Activated naive CD4-positive, alpha-beta T cell (primary cell): ENCODE measurements around the gene HNRNPA0.
A peak's percentile ranks its signal among the peaks of the same experiment; 100 is the strongest.

Source experiments
- DNase-seq, 4 experiments: peaks; one replicate each; lab custom pipeline; 2025; lab: John Stamatoyannopoulos, UW

Gene HNRNPA0

GRCh38 chr5:137727623-137728022, 26.5 kb downstream of the HNRNPA0 start:
- DNase-seq: no peak

DNA sequence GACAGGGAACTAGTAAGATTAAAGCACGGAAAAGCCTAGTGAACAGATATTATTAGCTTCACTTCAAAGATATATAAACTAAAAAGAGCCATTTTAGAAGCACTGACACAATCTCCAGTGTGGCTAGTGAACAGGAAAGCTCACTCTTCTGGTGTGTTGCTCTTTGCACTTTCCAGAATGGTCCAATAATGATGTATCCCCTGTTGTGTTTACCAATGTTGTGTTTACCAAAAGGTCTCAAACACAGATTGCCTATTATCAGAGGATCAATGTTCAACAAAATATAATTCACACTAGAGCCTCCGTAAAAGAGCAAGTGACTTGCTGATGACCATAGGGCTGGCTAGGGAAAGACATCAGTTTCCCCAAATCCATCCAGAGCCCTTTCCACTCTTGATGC, 29.9 kb downstream of the HNRNPA0 start:
- no peak for DNase-seq

DNA sequence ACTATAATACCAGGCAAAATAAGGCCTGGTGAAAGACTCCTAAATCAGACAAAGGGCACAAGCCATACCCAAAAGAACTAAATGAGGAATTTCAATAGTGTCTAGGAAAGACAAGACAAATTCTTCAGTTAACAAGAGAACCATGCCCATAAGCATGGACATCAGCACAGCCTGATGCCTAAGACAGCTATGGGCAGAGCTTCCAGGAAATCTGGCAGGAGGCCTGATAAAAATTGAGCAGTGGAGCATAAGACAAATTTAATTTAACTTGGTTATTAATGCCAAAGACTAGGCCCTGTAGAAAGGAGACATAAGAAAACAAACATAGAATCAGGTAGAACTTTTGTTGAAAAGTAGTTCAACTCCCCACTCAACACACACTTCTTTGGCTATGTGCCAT, 35.6 kb downstream of the HNRNPA0 start:
- DNase-seq: no peak

DNA sequence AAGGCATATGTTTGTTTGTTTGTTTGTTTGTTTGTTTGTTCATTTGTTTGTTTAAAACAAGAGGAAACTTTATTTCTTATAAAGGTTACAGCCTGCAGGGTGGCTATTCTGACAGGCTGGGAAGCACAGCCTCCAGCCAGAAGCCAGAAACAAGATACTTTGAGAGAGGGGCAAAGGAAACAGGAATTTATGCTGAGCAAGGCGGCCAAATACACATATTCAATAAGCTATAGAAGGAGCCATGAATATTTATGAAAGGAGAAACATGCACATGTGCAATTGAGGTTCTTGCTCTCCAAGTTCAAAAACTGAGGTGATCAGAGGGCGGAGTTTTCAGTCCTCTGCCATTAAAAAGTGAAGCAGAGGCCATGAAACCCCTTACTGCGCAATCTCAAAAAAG, 37.8 kb downstream of the HNRNPA0 start:
- DNase-seq: no peak

DNA sequence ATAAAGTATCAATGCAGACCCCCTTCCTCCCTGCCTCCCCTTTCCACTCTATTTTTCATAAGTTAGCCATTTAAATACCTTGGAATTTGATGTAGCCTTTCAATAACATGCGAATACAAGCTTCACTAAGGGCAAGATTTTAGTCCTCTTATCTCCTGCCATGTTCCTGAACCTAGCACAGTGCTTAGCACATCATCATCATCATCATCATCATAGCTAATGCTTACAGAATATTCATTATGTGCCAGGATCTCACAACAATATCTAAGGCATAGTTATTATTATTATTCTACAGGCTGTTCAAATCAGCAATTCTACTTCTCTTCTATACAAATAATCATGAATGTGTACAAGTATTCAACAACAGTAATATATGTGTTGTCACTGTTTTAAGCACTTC, 38.7 kb downstream of the HNRNPA0 start:
- DNase-seq: no peak

DNA sequence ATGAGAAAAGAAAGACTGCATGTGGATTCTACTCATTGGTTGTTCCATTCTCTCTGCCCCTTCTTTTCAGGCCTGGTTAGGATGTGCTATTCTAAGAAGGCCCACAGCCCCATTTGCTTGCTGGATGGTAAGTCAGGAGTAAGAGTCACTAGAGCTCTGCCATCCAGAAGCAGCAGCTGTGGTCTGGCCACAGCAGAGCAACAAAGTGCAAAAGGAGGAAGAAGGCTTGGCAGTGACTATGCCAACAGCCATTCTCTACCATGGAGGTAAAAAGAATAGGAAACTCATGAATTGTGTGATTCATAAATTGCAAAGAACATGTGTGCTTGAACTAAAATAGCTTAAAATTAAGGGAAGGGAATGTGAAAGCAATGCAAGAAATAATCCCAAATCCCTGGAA, 39.2 kb downstream of the HNRNPA0 start:
- no peak for DNase-seq

- DNase-seq: no peak
These were observed 39.7 kb downstream of the HNRNPA0 start for GRCh38 chr5:137714494-137714893.

GRCh38 chr5:137712139-137712667, 42.0 kb downstream of the HNRNPA0 start:
- DNase-seq: no peak

- no peak for DNase-seq
These were observed 44.1 kb downstream of the HNRNPA0 start for GRCh38 chr5:137710086-137710485.

GRCh38 chr5:137708796-137709559, 45.2 kb downstream of the HNRNPA0 start:
- DNase-seq: no peak

- no peak for DNase-seq
These were observed 46.1 kb downstream of the HNRNPA0 start for GRCh38 chr5:137708062-137708461.

GRCh38 chr5:137706841-137707240, 47.3 kb downstream of the HNRNPA0 start:
- no peak for DNase-seq

GRCh38 chr5:137705106-137705505, 49.1 kb downstream of the HNRNPA0 start:
- DNase-seq: no peak

GRCh38 chr5:137703565-137703964, 50.6 kb downstream of the HNRNPA0 start:
- DNase-seq: no peak

- DNase-seq: no peak
These were observed 53.9 kb downstream of the HNRNPA0 start for GRCh38 chr5:137700282-137700680.

GRCh38 chr5:137699336-137700281, 54.6 kb downstream of the HNRNPA0 start:
- DNase-seq: no peak

GRCh38 chr5:137696481-137696880, 57.7 kb downstream of the HNRNPA0 start:
- no peak for DNase-seq

GRCh38 chr5:137695651-137696428, 58.3 kb downstream of the HNRNPA0 start:
- peak in 2 of 4 experiments; percentile 7 to 10 for DNase-seq
